SH-SY5Y (cell line): ENCODE data around the gene CHKA.

ENCODE experiments used
- GATA2 ChIP-seq: IDR thresholded peaks from 2 replicates; pipeline ENCODE4 v1.6.1; 2011; ENCODE audit warnings: mild to moderate bottlenecking, low read depth, low read length
- GATA3 ChIP-seq: IDR thresholded peaks from 2 replicates; pipeline ENCODE4 v1.6.1; 2011; ENCODE audit warnings: low read depth, mild to moderate bottlenecking, low read length, moderate library complexity

GRCh38 chr11:68053981-68054812 lies 67.0 kb downstream of the CHKA start:
- TF ChIP-seq GATA2 (no peak), GATA3 (no peak)
